Gastroesophageal sphincter (tissue), 3 donors: ENCODE measurements around the gene LINC00237.

Experiments used
- CTCF ChIP-seq, 4 experiments: fragments of 200-600 bp in 2 of 4; fragments of 450-650 bp in 2 of 4; sonication (generic) in 1 of 4; IDR thresholded peaks; one replicate each; pipeline ENCODE4 v1.5.1; 2017 to 2019; ENCODE audit warnings: antibody characterized with exemption in 4 of 4, mild to moderate bottlenecking in 2 of 4, moderate library complexity in 2 of 4
- EP300 ChIP-seq: sonication (generic); formaldehyde crosslinking; IDR thresholded peaks from one replicate; pipeline ENCODE4 v1.6.1; 2017; ENCODE audit warnings: antibody characterized with exemption, mild to moderate bottlenecking
- POLR2A ChIP-seq, 2 donors: fragments of 450-650 bp; IDR thresholded peaks; one replicate each; pipeline ENCODE4 v1.6.1; 2017; ENCODE audit warnings: antibody characterized with exemption in 2 of 2, mild to moderate bottlenecking in 2 of 2, moderate library complexity in 1 of 2
- POLR2AphosphoS5 ChIP-seq: sonication (generic); formaldehyde crosslinking; IDR thresholded peaks from one replicate; pipeline ENCODE4 v1.6.1; 2017; ENCODE audit warnings: antibody characterized with exemption

DNA sequence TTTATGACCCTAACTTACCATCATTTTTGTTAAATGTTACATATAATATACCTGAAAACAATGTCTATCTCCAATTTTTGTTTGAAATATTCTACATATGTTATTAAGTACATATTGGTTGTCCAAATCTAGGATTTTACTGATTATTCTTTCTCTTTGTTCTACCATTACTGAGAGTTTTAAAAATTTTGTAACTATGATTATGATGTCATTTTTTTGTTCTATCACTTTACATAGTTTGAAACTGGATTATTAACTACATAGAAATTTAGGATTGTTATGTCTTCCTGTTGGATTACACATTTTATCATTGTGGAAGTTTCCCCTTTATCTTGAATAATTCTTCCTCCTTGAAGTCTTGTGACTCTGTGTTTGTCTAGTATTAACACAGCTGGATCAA lies 41.2 kb downstream of the LINC00237 start:
- TF ChIP-seq POLR2A (IDR thresholded peaks at IDR 0.05) = no peak
- TF ChIP-seq CTCF (IDR thresholded peaks at IDR 0.05) = no peak
- TF ChIP-seq POLR2AphosphoS5 = no peak
- TF ChIP-seq EP300 = no peak
